GM15510 (cell line): ENCODE measurements around the gene FZD8.

Source experiments
- POLR2A ChIP-seq: IDR thresholded peaks from 3 replicates; pipeline ENCODE4 v1.6.1; 2011; ENCODE audit warnings: borderline replicate concordance; ENCODE audit not compliant: insufficient read length; ENCODE audit errors: extremely low read depth

Gene FZD8

DNA sequence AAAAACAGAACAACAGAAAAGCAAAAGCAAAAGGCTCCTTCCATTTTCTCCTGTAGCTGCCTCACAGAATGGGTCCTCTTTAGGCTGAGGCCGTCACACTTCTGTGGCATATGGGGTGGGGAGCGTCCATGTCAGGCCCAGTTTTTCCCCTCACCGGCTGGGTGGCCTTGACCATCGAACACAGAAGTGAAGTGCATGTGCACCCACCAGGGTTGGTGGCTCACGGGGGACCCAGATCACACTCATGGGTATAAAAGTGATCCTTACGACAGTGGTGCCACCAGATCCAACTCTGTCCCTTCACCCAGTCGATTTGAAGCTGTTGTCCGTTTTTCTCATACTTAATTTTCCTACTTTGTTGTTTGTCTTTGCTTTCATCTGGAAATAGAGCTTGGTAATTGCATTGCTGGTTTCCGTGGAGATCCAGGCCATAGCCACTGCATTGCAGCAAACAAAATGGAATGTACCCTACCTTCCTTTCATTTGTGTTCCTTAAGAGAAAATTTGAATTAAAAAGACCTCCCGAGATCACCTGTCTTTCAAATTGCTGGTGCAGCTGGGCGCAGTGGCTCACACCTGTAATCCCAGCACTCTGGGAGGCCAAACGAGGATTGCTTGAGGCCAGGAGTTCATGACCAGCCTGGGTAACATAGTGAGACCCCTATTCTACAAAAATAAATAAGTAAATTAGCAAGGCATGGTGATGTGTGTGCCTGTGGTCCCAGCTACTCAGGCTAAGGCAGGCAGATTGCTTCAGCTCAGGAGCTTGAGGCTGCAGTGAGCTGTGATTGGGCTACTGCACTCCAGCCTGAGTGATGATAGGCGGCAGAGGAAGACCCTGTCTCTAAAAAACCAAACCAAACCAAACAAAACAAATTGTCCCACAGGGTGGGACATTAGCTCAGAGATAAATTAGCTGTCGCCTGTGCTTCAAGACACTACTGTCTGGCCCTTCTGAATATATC lies 47.7 kb downstream of the FZD8 start:
- no peak for TF ChIP-seq POLR2A

- no peak for TF ChIP-seq POLR2A
These were observed 49.7 kb downstream of the FZD8 start for GRCh38 chr10:35592441-35592840.

DNA sequence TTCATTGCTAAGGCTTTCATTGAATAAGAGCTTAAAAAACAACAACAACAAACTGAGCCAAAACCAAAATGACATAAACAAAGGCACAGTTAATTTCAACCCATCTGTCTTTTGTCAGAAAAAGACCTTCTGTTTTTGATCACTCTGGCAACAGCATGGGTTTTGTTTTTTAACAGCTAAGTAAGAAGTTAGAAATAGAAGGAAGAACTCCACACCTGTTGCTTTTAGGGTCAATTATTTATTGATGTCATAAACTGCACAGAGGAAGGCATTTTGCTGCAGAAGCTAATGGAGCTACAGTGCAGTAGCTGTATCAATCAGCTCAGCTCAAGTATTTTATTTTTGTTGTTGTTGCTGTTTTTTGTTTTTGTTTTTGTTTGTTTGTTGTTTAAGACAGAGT lies 53.3 kb downstream of the FZD8 start:
- no peak for TF ChIP-seq POLR2A
